CD8-positive, alpha-beta memory T cell (primary cell): ENCODE results near the gene AP1B1. TPM values are rescaled to one million over a fixed set of nuclear protein-coding genes. Genes with fewer than 3 reads are reported as not detected.
"Not testable (repeated sequence)": the region's sequence is repeated elsewhere in the genome, so short reads cannot be mapped to it uniquely, and the experiment has no call there.

Experiments
- CTCF ChIA-PET: fragments of 350-600 bp; sonication (Branson Sonifier 250); formaldehyde crosslinking; loops from one replicate; lab custom pipeline; 2021; ENCODE audit warnings: antibody characterized with exemption; lab: Charles Lee
- POLR2A ChIA-PET: fragments of 350-600 bp; sonication (Branson Sonifier 250); formaldehyde crosslinking; loops from one replicate; lab custom pipeline; 2021; ENCODE audit warnings: antibody characterized with exemption; lab: Charles Lee
- DNase-seq, 5 donors: peaks; one replicate each; pipeline versions ENCODE4 v3.0.0 to v3.0.0-alpha.2; 2020 to 2022; ENCODE audit warnings: mixed read lengths in 1 of 5
- H3K27ac ChIP-seq: one replicate; pipeline ENCODE4 v1.7.0; 2013; ENCODE audit warnings: low read depth, mild to moderate bottlenecking, low read length, moderate library complexity
- H3K27me3 ChIP-seq: 2 replicates; pipeline ENCODE4 v1.7.0; 2013; ENCODE audit warnings: low read length, mild to moderate bottlenecking; ENCODE audit not compliant: insufficient read depth, poor library complexity, severe bottlenecking
- H3K36me3 ChIP-seq: 2 replicates; pipeline ENCODE4 v1.7.0; 2013; ENCODE audit warnings: mild to moderate bottlenecking, low read length, moderate library complexity; ENCODE audit not compliant: insufficient read depth
- H3K4me1 ChIP-seq: 2 replicates; pipeline ENCODE4 v1.7.0; 2013; ENCODE audit warnings: mild to moderate bottlenecking, low read length, moderate library complexity; ENCODE audit not compliant: insufficient read depth
- H3K4me3 ChIP-seq: 2 replicates; pipeline ENCODE4 v1.7.0; 2013; ENCODE audit warnings: mild to moderate bottlenecking, low read length
- H3K9me3 ChIP-seq: 2 replicates; pipeline ENCODE4 v1.7.0; 2013; ENCODE audit warnings: mild to moderate bottlenecking, low read length
- H3K27ac Mint-ChIP-seq, 8 donors: one replicate each; pipeline ENCODE4 v1.8.0; 2020 to 2021; ENCODE audit warnings: mixed read lengths in 8 of 8, mild to moderate bottlenecking in 6 of 8, inconsistent platforms in 3 of 8, moderate library complexity in 3 of 8
- H3K27me3 Mint-ChIP-seq, 2 donors: one replicate each; pipeline ENCODE4 v1.8.0; 2020 to 2021; ENCODE audit warnings: mixed read lengths in 2 of 2, mild to moderate bottlenecking in 1 of 2, moderate library complexity in 1 of 2
- H3K36me3 Mint-ChIP-seq, 3 donors: one replicate each; pipeline ENCODE4 v1.8.0; 2020 to 2021; ENCODE audit warnings: mixed read lengths in 3 of 3, inconsistent platforms in 1 of 3, mild to moderate bottlenecking in 1 of 3
- H3K4me1 Mint-ChIP-seq, 3 donors: one replicate each; pipeline ENCODE4 v1.8.0; 2020 to 2021; ENCODE audit warnings: mixed read lengths in 3 of 3, inconsistent platforms in 1 of 3, mild to moderate bottlenecking in 1 of 3
- H3K4me3 Mint-ChIP-seq, 7 donors: one replicate each; pipeline ENCODE4 v1.8.0; 2020 to 2021; ENCODE audit warnings: mixed read lengths in 7 of 7, mild to moderate bottlenecking in 6 of 7, moderate library complexity in 4 of 7, inconsistent platforms in 2 of 7
- H3K9me3 Mint-ChIP-seq, 5 donors: one replicate each; pipeline ENCODE4 v1.8.0; 2020 to 2022; ENCODE audit warnings: mixed read lengths in 5 of 5, mild to moderate bottlenecking in 3 of 5, moderate library complexity in 2 of 5, inconsistent platforms in 1 of 5
- polyA plus RNA-seq: library from polyadenylated mRNA; unstranded; fragments of 300-500 nt; fragmentation: Illumina TruSeq; gene quantifications from one replicate; pipeline ENCODE4 v1.2.3, GENCODE V29; 2021
- total RNA-seq, 2 experiments: library from RNA; stranded (reverse); gene quantifications; one replicate each; pipeline ENCODE4 v1.2.3, GENCODE V29; 2021

The AP1B1 gene
- total and polyA plus RNA-seq, 3 experiments from 2014 or later = 22.9 to 75.1 (median 75.0) TPM

GRCh38 chr22:29418704-29419103 lies 30.3 kb upstream of the AP1B1 start:
- Mint-ChIP-seq H3K4me3 (peak overlapping the region in 1 of 7 donors; percentile 41), H3K4me1 (peaks cover 16 to 18% (median 18%) of the 10 kb centered on the region in 3 donors), H3K27me3 (peaks cover 4 to 12% of the 10 kb centered on the region in 2 donors)
- H3K36me3 Mint-ChIP-seq, H3K9me3 ChIP-seq, DNase-seq, H3K27me3 ChIP-seq, H3K9me3 Mint-ChIP-seq, CTCF ChIA-PET, H3K4me3 ChIP-seq, H3K36me3 ChIP-seq, H3K27ac Mint-ChIP-seq, H3K4me1 ChIP-seq, H3K27ac ChIP-seq: not testable (repeated sequence)
- POLR2A ChIA-PET = interaction anchor here (0.6 kb wide), 1 partner anchor 22 kb away, joined by 5 read pairs; no protein-coding TSS in a partner anchor

GRCh38 chr22:29414951-29415591 lies 26.7 kb upstream of the AP1B1 start:
- not testable (repeated sequence) for H3K27me3 ChIP-seq, H3K36me3 ChIP-seq, H3K36me3 Mint-ChIP-seq, H3K9me3 ChIP-seq, H3K4me1 ChIP-seq, H3K27me3 Mint-ChIP-seq, H3K9me3 Mint-ChIP-seq
- CTCF ChIA-PET = interaction anchor here (1.5 kb wide), 1 partner anchor 26 kb away, joined by 3 read pairs; the partner anchor contains the start of gene AP1B1
- Mint-ChIP-seq H3K4me3 (peak overlapping the region; percentile 84 to 96 (median 92)), H3K27ac (peak overlapping the region; percentile 88 to 100 (median 97)), H3K4me1 (peaks cover 16 to 18% (median 18%) of the 10 kb centered on the region in 3 donors)
- Histone ChIP-seq H3K4me3 (peak overlapping the region; percentile 81), H3K27ac (peak overlapping the region; percentile 71)
- POLR2A ChIA-PET = interaction anchor here (1.1 kb wide), 2 partner anchors 27 to 189 kb away, joined by 4 read pairs; partner anchors contain the start of genes AP1B1 and NF2
- DNase-seq = peak; percentile 26 to 66 (median 65)

DNA sequence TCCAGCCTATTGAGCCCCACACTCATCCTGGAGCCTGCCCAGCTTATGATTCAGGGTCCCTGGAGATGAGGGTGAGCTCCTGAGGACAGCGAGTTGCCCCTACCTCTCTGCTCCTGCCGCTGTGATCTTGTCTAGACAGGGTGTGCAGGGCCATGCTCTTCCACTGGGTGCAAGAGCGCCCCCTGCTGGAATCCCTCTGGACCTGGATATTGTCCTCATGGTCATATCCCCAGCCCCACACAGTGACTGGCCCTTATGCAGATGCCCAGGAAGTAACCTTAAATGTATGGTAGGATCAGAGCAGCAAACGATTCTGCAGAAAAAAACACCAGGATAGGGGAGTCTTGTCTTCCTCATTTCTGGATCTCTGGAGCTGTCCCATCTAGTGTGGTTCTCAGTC lies 24.4 kb upstream of the AP1B1 start:
- H3K27me3 Mint-ChIP-seq, H3K9me3 ChIP-seq, H3K27ac ChIP-seq, H3K36me3 Mint-ChIP-seq, H3K4me1 ChIP-seq, H3K27me3 ChIP-seq, H3K9me3 Mint-ChIP-seq, CTCF ChIA-PET, H3K4me3 ChIP-seq, H3K36me3 ChIP-seq, POLR2A ChIA-PET: not testable (repeated sequence)
- peak overlapping the region in 1 of 7 donors; percentile 20 for H3K4me3 Mint-ChIP-seq
- H3K27ac Mint-ChIP-seq = peak overlapping the region in 1 of 8 donors; percentile 68
- peaks cover 16 to 18% (median 18%) of the 10 kb centered on the region in 3 donors for H3K4me1 Mint-ChIP-seq
- DNase-seq = peak in 2 of 5 donors; percentile 10 to 13

- Mint-ChIP-seq H3K27ac (peak overlapping the region in 3 of 8 donors; percentile 7 to 26 (median 18)), H3K4me1 (peaks cover 16 to 18% (median 18%) of the 10 kb centered on the region in 3 donors)
- H3K9me3 ChIP-seq, H3K27ac ChIP-seq, H3K27me3 ChIP-seq, H3K4me1 ChIP-seq, H3K36me3 Mint-ChIP-seq, H3K4me3 ChIP-seq, H3K27me3 Mint-ChIP-seq, DNase-seq, CTCF ChIA-PET, H3K9me3 Mint-ChIP-seq, POLR2A ChIA-PET, H3K36me3 ChIP-seq, H3K4me3 Mint-ChIP-seq: not testable (repeated sequence)
Measured at GRCh38 chr22:29411569-29412211, 23.3 kb upstream of the AP1B1 start.

- POLR2A ChIA-PET = no interaction called here
- Histone ChIP-seq H3K27ac (no peak overlapping the region), H3K27me3 (no peaks in the 10 kb centered on the region), H3K36me3 (no peaks in the 10 kb centered on the region), H3K9me3 (no peaks in the 10 kb centered on the region), H3K4me1 (no peaks in the 10 kb centered on the region), H3K4me3 (no peak overlapping the region)
- Mint-ChIP-seq H3K27me3 (peaks cover 0 to 2% of the 10 kb centered on the region in 2 donors), H3K9me3 (no peaks in the 10 kb centered on the region), H3K4me3 (no peak overlapping the region), H3K27ac (no peak overlapping the region), H3K4me1 (peaks cover under 1% of the 10 kb centered on the region in 3 donors), H3K36me3 (no peaks in the 10 kb centered on the region)
- no peak for DNase-seq
- CTCF ChIA-PET = no interaction called here
Measured at GRCh38 chr22:29408940-29409339, 20.6 kb upstream of the AP1B1 start.

- H3K4me3 Mint-ChIP-seq, H3K9me3 Mint-ChIP-seq, H3K9me3 ChIP-seq, H3K4me1 Mint-ChIP-seq, H3K36me3 ChIP-seq, H3K36me3 Mint-ChIP-seq, CTCF ChIA-PET, H3K27ac ChIP-seq, H3K4me1 ChIP-seq, DNase-seq, H3K27ac Mint-ChIP-seq, POLR2A ChIA-PET, H3K27me3 ChIP-seq, H3K4me3 ChIP-seq: not testable (repeated sequence)
- H3K27me3 Mint-ChIP-seq = peaks cover 4 to 22% of the 10 kb centered on the region in 2 donors
Measured at GRCh38 chr22:29401538-29401937, 13.2 kb upstream of the AP1B1 start.

- H3K27me3 Mint-ChIP-seq = peaks cover 4 to 22% of the 10 kb centered on the region in 2 donors
- ChIA-PET POLR2A (no interaction called here), CTCF (no interaction called here)
Measured at GRCh38 chr22:29400576-29400975, 12.2 kb upstream of the AP1B1 start.

DNA sequence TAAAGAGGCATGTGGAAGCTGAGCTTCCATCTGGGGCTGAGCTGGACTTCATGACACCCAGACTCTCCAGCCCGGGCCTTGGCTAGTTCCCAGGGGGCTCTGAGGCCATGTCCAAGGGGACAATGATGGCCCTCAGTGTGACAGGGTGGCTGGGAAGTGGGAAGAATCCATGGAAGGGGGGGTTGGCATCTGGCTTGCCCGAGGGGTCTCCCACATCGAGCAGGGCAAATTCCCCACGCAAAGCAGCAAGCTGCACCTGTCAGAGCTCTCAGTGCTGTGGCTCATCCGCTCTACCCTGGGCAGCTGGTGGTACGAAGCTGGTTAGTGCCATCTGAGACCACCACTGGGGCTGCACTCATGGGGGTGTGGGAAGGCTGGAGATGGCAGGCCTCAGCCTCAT lies 9.4 kb upstream of the AP1B1 start:
- no peaks in the 10 kb centered on the region for H3K27me3 ChIP-seq
- no peaks in the 10 kb centered on the region for H3K9me3 ChIP-seq
- POLR2A ChIA-PET = no interaction called here
- H3K36me3 ChIP-seq = no peaks in the 10 kb centered on the region
- no peak overlapping the region for H3K27ac ChIP-seq
- H3K4me3 Mint-ChIP-seq = no peak overlapping the region
- CTCF ChIA-PET = no interaction called here
- peaks cover 4 to 18% of the 10 kb centered on the region in 2 donors for H3K27me3 Mint-ChIP-seq
- peaks cover 4 to 7% (median 5%) of the 10 kb centered on the region in 3 donors for H3K4me1 Mint-ChIP-seq
- no peaks in the 10 kb centered on the region for H3K36me3 Mint-ChIP-seq
- H3K9me3 Mint-ChIP-seq = no peaks in the 10 kb centered on the region
- no peak overlapping the region for H3K27ac Mint-ChIP-seq
- DNase-seq = no peak
- H3K4me3 ChIP-seq = no peak overlapping the region
- no peaks in the 10 kb centered on the region for H3K4me1 ChIP-seq

More at GRCh38 chr22:29400576-29400975, 12.2 kb upstream of the AP1B1 start:
- Histone ChIP-seq H3K27me3 (no peaks in the 10 kb centered on the region), H3K4me3 (no peak overlapping the region), H3K4me1 (no peaks in the 10 kb centered on the region), H3K27ac (no peak overlapping the region), H3K9me3 (no peaks in the 10 kb centered on the region), H3K36me3 (no peaks in the 10 kb centered on the region)
- Mint-ChIP-seq H3K9me3 (no peaks in the 10 kb centered on the region), H3K27ac (no peak overlapping the region), H3K4me3 (no peak overlapping the region), H3K36me3 (no peaks in the 10 kb centered on the region), H3K4me1 (no peaks in the 10 kb centered on the region)
- no peak for DNase-seq
